Measurements from ENCODE around the gene SERPING1.

SERPING1 gene

GRCh38 chr11:57637626-57638004, 40.1 kb downstream of the SERPING1 start:
- ChIA-PET POLR2A (no interaction called here), CTCF (interaction anchor here (1.6 to 14.1 kb wide), 5 partner anchors 11 to 180 kb away, joined by 3 to 295 read pairs (median 16); partner anchors contain the start of gene UBE2L6)
- no peak for TF ChIP-seq CTCF (IDR thresholded peaks at IDR 0.05; ENCODE audit: control extremely low read depth, extremely low read depth, low read depth, missing control alignments)
- no peak for DNase-seq (ENCODE audit: extremely low spot score)

- ChIA-PET CTCF (interaction anchor here (1.0 to 14.1 kb wide), 9 partner anchors 7 to 181 kb away, joined by 3 to 295 read pairs (median 11); partner anchors contain the start of genes RTN4RL2 and UBE2L6), POLR2A (no interaction called here)
- DNase-seq (ENCODE audit: extremely low spot score): peak; percentile 64
- no peak for TF ChIP-seq CTCF (IDR thresholded peaks at IDR 0.05; ENCODE audit: control extremely low read depth, extremely low read depth, low read depth, missing control alignments)
These were observed 40.7 kb downstream of the SERPING1 start for GRCh38 chr11:57638005-57638781.

- TF ChIP-seq CTCF (IDR thresholded peaks at IDR 0.05; ENCODE audit: control extremely low read depth, extremely low read depth, low read depth, missing control alignments): no peak
- ChIA-PET POLR2A (no interaction called here), CTCF (interaction anchor here (1.0 to 14.1 kb wide), 9 partner anchors 8 to 181 kb away, joined by 3 to 295 read pairs (median 3); partner anchors contain the start of genes RTN4RL2 and UBE2L6)
- DNase-seq (ENCODE audit: extremely low spot score): no peak
These were observed 41.4 kb downstream of the SERPING1 start for GRCh38 chr11:57638811-57639320.

GRCh38 chr11:57639321-57640067, 42.0 kb downstream of the SERPING1 start:
- POLR2A ChIA-PET: no interaction called here
- no peak for TF ChIP-seq CTCF (IDR thresholded peaks at IDR 0.05; ENCODE audit: control extremely low read depth, extremely low read depth, low read depth, missing control alignments)
- CTCF ChIA-PET: interaction anchor here (1.1 to 14.1 kb wide), 18 partner anchors 9 to 990 kb away, joined by 3 to 295 read pairs (median 8); partner anchors contain the start of genes RTN4RL2, TIMM10, UBE2L6 and YPEL4
- DNase-seq (ENCODE audit: extremely low spot score): no peak

GRCh38 chr11:57640068-57640800, 42.7 kb downstream of the SERPING1 start:
- ChIA-PET CTCF (interaction anchor here (0.8 to 14.1 kb wide), 33 partner anchors 9 to 989 kb away, joined by 3 to 295 read pairs (median 6); partner anchors contain the start of genes RTN4RL2, SLC43A1, TIMM10 and UBE2L6), POLR2A (no interaction called here)

More at GRCh38 chr11:57640068-57640800, 42.7 kb downstream of the SERPING1 start:
- DNase-seq (ENCODE audit: extremely low spot score): no peak
- TF ChIP-seq CTCF (IDR thresholded peaks at IDR 0.05; ENCODE audit: control extremely low read depth, extremely low read depth, low read depth, missing control alignments): no peak
